H1 (cell line): ENCODE measurements around the gene DOLK. TPM values are rescaled to one million over a fixed set of nuclear protein-coding genes. Genes with fewer than 3 reads are reported as not detected.

Source experiments
- CTCF ChIA-PET: fragments of 300-600 bp; sonication (Branson Sonifier 250); formaldehyde crosslinking; loops from one replicate; lab custom pipeline; 2021; ENCODE audit not compliant: partially characterized antibody; lab: Charles Lee
- POLR2A ChIA-PET: fragments of 300-600 bp; sonication (Branson Sonifier 250); formaldehyde crosslinking; loops from one replicate; lab custom pipeline; 2021; ENCODE audit warnings: inconsistent platforms; ENCODE audit not compliant: partially characterized antibody; lab: Charles Lee
- DNase-seq, 2 experiments: peaks; one replicate each; pipeline versions ENCODE4 v3.0.0 to v3.0.0-alpha.2; 2010 to 2022; ENCODE audit warnings: low spot score in 2 of 2, low read depth in 1 of 2, mixed read lengths in 1 of 2
- FAIRE-seq: peaks from 2 replicates; lab custom pipeline; 2011; peaks lifted over from hg19 to GRCh38; lab: Jason Lieb, UNC
- H2AFZ ChIP-seq: 2 replicates; pipeline ENCODE4 v1.8.1; 2012; ENCODE audit warnings: low read length, inconsistent platforms
- H2AK5ac ChIP-seq: 2 replicates; pipeline ENCODE4 v1.6.1; 2013; ENCODE audit warnings: low read depth, low read length
- H2BK120ac ChIP-seq: replicated peaks from 2 replicates; pipeline ENCODE3; 2013; ENCODE audit warnings: low read depth, low read length, inconsistent platforms
- H2BK12ac ChIP-seq: 2 replicates; pipeline ENCODE4 v1.6.1; 2013; ENCODE audit warnings: low read depth, low read length
- H2BK15ac ChIP-seq: 2 replicates; pipeline ENCODE4 v1.6.1; 2013; ENCODE audit warnings: low read length
- H2BK20ac ChIP-seq: 2 replicates; pipeline ENCODE4 v1.6.1; 2013; ENCODE audit warnings: low read length
- H2BK5ac ChIP-seq: 2 replicates; pipeline ENCODE4 v1.6.1; 2013; ENCODE audit warnings: low read depth, low read length
- H3K14ac ChIP-seq: 2 replicates; pipeline ENCODE4 v1.6.1; 2013; ENCODE audit warnings: inconsistent platforms; ENCODE audit not compliant: insufficient read length
- H3K18ac ChIP-seq: 2 replicates; pipeline ENCODE4 v1.6.1; 2013; ENCODE audit warnings: low read length; ENCODE audit errors: extremely low read depth
- H3K23ac ChIP-seq: 2 replicates; pipeline ENCODE4 v1.6.1; 2013; ENCODE audit warnings: inconsistent platforms; ENCODE audit not compliant: insufficient read length
- H3K23me2 ChIP-seq: 2 replicates; pipeline ENCODE4 v1.6.1; 2013; ENCODE audit warnings: low read depth, low read length
- H3K27ac ChIP-seq: 2 replicates; pipeline ENCODE4 v1.6.1; 2011; ENCODE audit warnings: low read depth, low read length, inconsistent platforms
- H3K27me3 ChIP-seq, 4 experiments: replicated peaks in 1 of 4; 1 replicate in 1 of 4; 2 replicates in 3 of 4; pipeline versions ENCODE4 v1.6.1 to v1.8.1; 2011 to 2013; ENCODE audit warnings: low read length in 3 of 4, mild to moderate bottlenecking in 3 of 4, inconsistent platforms in 2 of 4, mixed read lengths in 2 of 4, moderate library complexity in 1 of 4; ENCODE audit not compliant: control insufficient read depth in 3 of 4, insufficient read depth in 3 of 4; ENCODE audit errors: extremely low read depth in 1 of 4
- H3K36me3 ChIP-seq, 4 experiments: 2 replicates each; pipeline versions ENCODE4 v1.6.1 to v1.8.1; 2011 to 2013; ENCODE audit warnings: mild to moderate bottlenecking in 4 of 4, low read length in 3 of 4, moderate library complexity in 2 of 4, control low read depth in 1 of 4, inconsistent platforms in 1 of 4; ENCODE audit not compliant: insufficient read depth in 4 of 4, control insufficient read depth in 2 of 4
- H3K4ac ChIP-seq: replicated peaks from 2 replicates; pipeline ENCODE3; 2013; ENCODE audit warnings: low read length, low read depth, mixed read lengths, inconsistent platforms; ENCODE audit not compliant: insufficient read length
- H3K4me1 ChIP-seq, 4 experiments: replicated peaks in 1 of 4; 1 replicate in 1 of 4; 2 replicates in 3 of 4; pipeline versions ENCODE4 v1.6.1 to v1.8.1; 2011 to 2013; ENCODE audit warnings: low read length in 3 of 4, inconsistent platforms in 2 of 4, mixed read lengths in 1 of 4; ENCODE audit not compliant: insufficient read depth in 4 of 4, control insufficient read depth in 3 of 4
- H3K4me2 ChIP-seq, 2 experiments: 2 replicates each; pipeline versions ENCODE4 v1.6.1 to v1.8.1; 2011 to 2013; ENCODE audit warnings: low read depth in 2 of 2, low read length in 2 of 2, control low read depth in 1 of 2, inconsistent platforms in 1 of 2, mild to moderate bottlenecking in 1 of 2; ENCODE audit not compliant: insufficient read depth in 1 of 2
- H3K4me3 ChIP-seq, 4 experiments: fragments of 200-600, 300-600 bp in 1 of 4; sonication (generic), shearing (Covaris generic), sonication (Bioruptor Twin) in 1 of 4; 2 replicates each; pipeline versions ENCODE4 v1.5.1 to v1.8.1; 2011 to 2016; ENCODE audit warnings: low read length in 4 of 4, low read depth in 3 of 4, control low read depth in 2 of 4, inconsistent platforms in 2 of 4, mild to moderate bottlenecking in 2 of 4, mixed read lengths in 1 of 4, moderate library complexity in 1 of 4; ENCODE audit not compliant: insufficient read depth in 2 of 4; ENCODE audit errors: extremely low read depth in 1 of 4
- H3K56ac ChIP-seq: replicated peaks from 2 replicates; pipeline ENCODE3; 2013; ENCODE audit warnings: low read depth, mild to moderate bottlenecking, mixed read lengths, low read length, inconsistent platforms; ENCODE audit not compliant: insufficient read length
- H3K79me1 ChIP-seq: 2 replicates; pipeline ENCODE4 v1.6.1; 2013; ENCODE audit warnings: low read depth, low read length, control low read depth
- H3K79me2 ChIP-seq, 2 experiments: 2 replicates each; pipeline versions ENCODE4 v1.6.1 to v1.8.1; 2012 to 2013; ENCODE audit warnings: low read length in 2 of 2, mild to moderate bottlenecking in 2 of 2, inconsistent platforms in 1 of 2; ENCODE audit not compliant: insufficient read depth in 2 of 2, control insufficient read depth in 1 of 2
- H3K9ac ChIP-seq, 4 experiments: replicated peaks in 1 of 4; 1 replicate in 1 of 4; 2 replicates in 3 of 4; pipeline versions ENCODE4 v1.6.1 to v1.8.1; 2011 to 2013; ENCODE audit warnings: low read depth in 3 of 4, low read length in 3 of 4, control low read depth in 2 of 4, mild to moderate bottlenecking in 2 of 4, moderate library complexity in 2 of 4, inconsistent platforms in 1 of 4; ENCODE audit errors: extremely low read depth in 1 of 4
- H3K9me3 ChIP-seq, 2 experiments: 2 replicates each; pipeline versions ENCODE4 v1.6.1 to v1.8.1; 2012 to 2013; ENCODE audit warnings: mild to moderate bottlenecking in 2 of 2, moderate library complexity in 2 of 2, control low read depth in 1 of 2, inconsistent platforms in 1 of 2, low read depth in 1 of 2, low read length in 1 of 2, mixed read lengths in 1 of 2; ENCODE audit not compliant: insufficient read depth in 2 of 2
- H4K20me1 ChIP-seq, 2 experiments: replicated peaks in 1 of 2; 2 replicates each; pipeline versions ENCODE3 to v1.8.1; 2011 to 2013; ENCODE audit warnings: inconsistent platforms in 2 of 2, low read length in 2 of 2, mild to moderate bottlenecking in 1 of 2; ENCODE audit not compliant: insufficient read depth in 2 of 2, control insufficient read depth in 1 of 2
- H4K5ac ChIP-seq: 2 replicates; pipeline ENCODE4 v1.6.1; 2013; ENCODE audit warnings: low read length, low read depth, mixed read lengths, inconsistent platforms; ENCODE audit not compliant: insufficient read length
- H4K8ac ChIP-seq: 2 replicates; pipeline ENCODE4 v1.8.0; 2013; ENCODE audit warnings: mild to moderate bottlenecking, moderate library complexity, low read length, inconsistent platforms; ENCODE audit not compliant: insufficient read depth; ENCODE audit errors: extremely low read depth
- H4K91ac ChIP-seq: replicated peaks from 2 replicates; pipeline ENCODE3; 2013; ENCODE audit warnings: low read length, mixed read lengths, inconsistent platforms; ENCODE audit not compliant: insufficient read length
- BACH1 ChIP-seq: IDR thresholded peaks from 2 replicates; pipeline ENCODE4 v1.6.1; 2012; ENCODE audit warnings: low read length, improper control_type of control experiment
- CTBP2 ChIP-seq: IDR thresholded peaks from 2 replicates; pipeline ENCODE4 v1.7.0; 2011; ENCODE audit warnings: borderline replicate concordance, mild to moderate bottlenecking, moderate library complexity, mixed read lengths, low read length; ENCODE audit not compliant: insufficient read depth, insufficient read length
- JUN ChIP-seq: IDR thresholded peaks from 2 replicates; pipeline ENCODE4 v1.6.1; 2011; ENCODE audit warnings: low read depth, mild to moderate bottlenecking, improper control_type of control experiment, low read length
- KDM1A ChIP-seq: fragments of 200-600, 300-600 bp; sonication (generic); IDR thresholded peaks from 2 replicates; pipeline ENCODE4 v1.7.1; 2016; ENCODE audit warnings: mild to moderate bottlenecking, low read length, borderline replicate concordance
- POLR2A ChIP-seq, 2 experiments: IDR thresholded peaks; 1 replicate in 1 of 2; 2 replicates in 1 of 2; pipeline ENCODE4 v1.6.1; 2011; ENCODE audit warnings: low read depth in 2 of 2, low read length in 2 of 2, mild to moderate bottlenecking in 2 of 2; ENCODE audit errors: control extremely low read depth in 1 of 2
- RAD21 ChIP-seq, 2 experiments: IDR thresholded peaks in 1 of 2; conservative IDR thresholded peaks in 1 of 2; 2 replicates each; pipeline ENCODE4 v1.6.1; 2011; ENCODE audit warnings: low read depth in 2 of 2, low read length in 2 of 2, improper control_type of control experiment in 1 of 2, inconsistent platforms in 1 of 2, mild to moderate bottlenecking in 1 of 2, moderate library complexity in 1 of 2
- SAP30 ChIP-seq: fragments of 300-600 bp; sonication (generic); IDR thresholded peaks from 2 replicates; pipeline ENCODE4 v1.7.1; 2012; ENCODE audit warnings: low read length, moderate library complexity, mild to moderate bottlenecking, inconsistent platforms; ENCODE audit not compliant: insufficient read depth, insufficient replicate concordance
- SIRT6 ChIP-seq: IDR thresholded peaks from one replicate; pipeline ENCODE4 v1.7.1; 2012; ENCODE audit warnings: low read length, inconsistent platforms
- SP1 ChIP-seq: IDR thresholded peaks from 2 replicates; pipeline ENCODE4 v1.6.1; 2011; ENCODE audit warnings: low read depth, low read length
- TAF1 ChIP-seq: IDR thresholded peaks from 2 replicates; pipeline ENCODE4 v1.6.1; 2011; ENCODE audit warnings: mild to moderate bottlenecking, low read depth, low read length
- YY1 ChIP-seq: IDR thresholded peaks from 2 replicates; pipeline ENCODE4 v1.6.1; 2011; ENCODE audit warnings: low read depth, mild to moderate bottlenecking, low read length
- ZNF274 ChIP-seq: IDR thresholded peaks from 2 replicates; pipeline ENCODE4 v1.7.0; 2012; ENCODE audit warnings: low read length, borderline replicate concordance; ENCODE audit errors: extremely low read depth
- WGBS, 2 experiments: shearing (Covaris generic) in 1 of 2; methylation state at CpG; one replicate each; pipeline versions ENCODE4 v1.1.6 to v1.1.7; 2013 to 2015; ENCODE audit warnings: low lambda C conversion rate in 2 of 2, mixed read lengths in 2 of 2, inconsistent platforms in 1 of 2, low coverage in 1 of 2, missing lambda C conversion rate in 1 of 2; ENCODE audit not compliant: insufficient replicate concordance in 2 of 2, insufficient coverage in 1 of 2, insufficient read length in 1 of 2; ENCODE audit errors: extremely low coverage in 1 of 2, missing lambda C conversion rate in 1 of 2; 5-methylcytosine and 5-hydroxymethylcytosine counted together
- polyA plus RNA-seq, 7 experiments: library from polyadenylated mRNA; depleted of rRNA in 3 of 7; stranded (reverse) in 5 of 7; unstranded in 2 of 7; fragments of >200 nt in 5 of 7; fragments of 200-250 nt in 2 of 7; gene quantifications; 1 replicate in 5 of 7; 2 replicates in 1 of 7; 4 replicates in 1 of 7; pipeline versions ENCODE4 v1.2.1 to v1.2.3, GENCODE V29; 2011 to 2013; ENCODE audit warnings: missing spikeins in 2 of 7, mixed read lengths in 2 of 7
- total RNA-seq: library from RNA; stranded (reverse); fragmentation: NEBNext Ultra II Directional; extraction: Animal tissue kit (Norgen Biotek cat#: 25700); gene quantifications from 2 replicates; pipeline ENCODE4 v1.2.1, GENCODE V29; 2021

The DOLK gene
- total and polyA plus RNA-seq, 2 of the 8 experiments (the other 6 are each of a cell fraction or from before 2014, with no cell fraction given), result 17.2 to 44.3 TPM

DNA sequence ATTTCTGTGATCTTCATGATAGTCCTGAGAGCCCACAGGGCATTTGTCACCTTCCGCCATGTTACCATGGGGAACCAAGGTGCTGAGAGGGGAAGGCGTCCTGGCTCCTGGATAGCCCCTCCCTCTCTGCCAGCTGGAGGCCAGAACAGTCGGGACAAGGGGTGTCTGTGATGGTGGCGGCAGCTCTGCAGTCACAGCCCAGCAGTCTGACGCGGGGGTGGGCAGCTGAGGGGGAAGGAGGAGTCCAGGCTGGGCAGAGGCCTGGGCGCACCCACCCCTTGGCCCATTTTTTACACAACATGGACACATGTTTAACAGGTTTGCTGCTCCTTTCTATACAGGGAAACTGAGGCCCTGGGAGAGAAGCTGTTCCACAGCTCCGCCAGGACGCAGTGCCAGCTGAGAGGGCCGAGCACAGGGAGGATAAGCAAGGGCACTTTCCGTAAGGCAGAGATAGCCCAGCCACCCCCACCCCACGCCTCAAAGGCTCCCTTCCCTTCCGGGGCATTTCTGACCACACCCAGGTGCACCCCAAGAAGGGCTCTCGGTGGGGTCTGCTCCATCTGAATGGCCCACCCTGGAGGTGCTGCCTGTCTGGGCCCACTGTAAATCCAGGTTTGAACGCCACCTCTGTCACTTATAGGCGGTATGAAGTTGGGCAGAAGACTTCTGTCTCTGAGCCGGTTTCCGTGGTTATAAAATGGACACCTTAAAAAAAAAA lies 48.4 kb downstream of the DOLK start:
- Histone ChIP-seq H3K36me3 (peaks cover 0 to 13% (median 2%) of the 10 kb centered on the region in 4 experiments; a peak in 4 of 8 replicates), H3K56ac (no peak overlapping the region), H2BK15ac (no peak overlapping the region), H3K4me3 (no peak overlapping the region), H2AFZ (no peak overlapping the region), H2BK5ac (0 out of 2 replicates have a peak overlapping the region, but pooled peaks have one; percentile 24), H3K4me2 (no peak overlapping the region), H4K8ac (no peak overlapping the region), H3K9me3 (no peaks in the 10 kb centered on the region), H4K20me1 (peaks cover 7 to 17% of the 10 kb centered on the region in 2 experiments), H3K79me1 (peaks cover 13% of the 10 kb centered on the region), H3K79me2 (peaks cover 3 to 72% of the 10 kb centered on the region in 2 experiments; a peak in 3 of 4 replicates), H3K9ac (no peak overlapping the region), H2BK120ac (no peak overlapping the region), H3K27me3 (no peaks in the 10 kb centered on the region), H3K4ac (no peak overlapping the region), H4K5ac (no peak overlapping the region), H2AK5ac (no peak overlapping the region), H3K14ac (no peak overlapping the region), H3K27ac (no peak overlapping the region), H3K23ac (no peak overlapping the region), H3K18ac (no peak overlapping the region; the same call in 1 of the 2 replicates), H2BK12ac (no peak overlapping the region), H2BK20ac (no peak overlapping the region), H4K91ac (no peak overlapping the region), H3K4me1 (peaks cover 0 to 15% (median 5%) of the 10 kb centered on the region in 4 experiments; a peak in 6 of 7 replicates), H3K23me2 (no peaks in the 10 kb centered on the region)
- WGBS, 2 experiments, result 97% methylated on average over 18 of the region's 18 CpGs; no CpG with 5 or more reads in 1 of the 2 experiments
- DNase-seq, result no peak
- POLR2A ChIA-PET, result interaction anchor here (1.3 to 1.4 kb wide), 2 partner anchors 9 to 12 kb away, joined by 4 read pairs; no protein-coding TSS in a partner anchor
- CTCF ChIA-PET, result interaction anchor here (1.0 to 1.7 kb wide), 3 partner anchors 29 to 48 kb away, joined by 3 to 6 read pairs (median 3); no protein-coding TSS in a partner anchor
- FAIRE-seq, result no peak
- TF ChIP-seq SIRT6, result no peak
- no peak for TF ChIP-seq CTBP2
- TF ChIP-seq KDM1A, result no peak
- no peak for TF ChIP-seq JUN
- TF ChIP-seq RAD21 (IDR thresholded peaks at IDR 0.05 in 1 of 2, conservative IDR thresholded peaks at IDR 0.05 in 1 of 2; ENCODE audit: low read depth in 2 of 2, low read length in 2 of 2), result no peak
- TF ChIP-seq SP1, result no peak
- TF ChIP-seq YY1, result no peak
- no peak for TF ChIP-seq ZNF274
- TF ChIP-seq BACH1, result no peak
- TF ChIP-seq SAP30, result no peak
- TF ChIP-seq POLR2A (IDR thresholded peaks at IDR 0.05; ENCODE audit: control extremely low read depth in 1 of 2, low read depth in 2 of 2, low read length in 2 of 2), result no peak; a peak in 1 of 3 replicates
- no peak for TF ChIP-seq TAF1
